Uterus (tissue), 2 donors: Measurements from ENCODE around the gene PGM3.

ENCODE experiments used
- POLR2A ChIP-seq, 2 donors: fragments of 450-650 bp; IDR thresholded peaks; one replicate each; pipeline ENCODE4 v1.6.1; 2016; ENCODE audit warnings: antibody characterized with exemption in 2 of 2, mild to moderate bottlenecking in 1 of 2, moderate library complexity in 1 of 2
- TF ChIP-seq, protein P1 (sequence below), 4 experiments: fragments of 200-600 bp in 2 of 4; fragments of 450-650 bp in 2 of 4; sonication (generic) in 2 of 4; IDR thresholded peaks; one replicate each; pipeline ENCODE4 v1.5.1; 2016 to 2019; ENCODE audit warnings: antibody characterized with exemption in 4 of 4, mild to moderate bottlenecking in 2 of 4, moderate library complexity in 1 of 4

DNA sequence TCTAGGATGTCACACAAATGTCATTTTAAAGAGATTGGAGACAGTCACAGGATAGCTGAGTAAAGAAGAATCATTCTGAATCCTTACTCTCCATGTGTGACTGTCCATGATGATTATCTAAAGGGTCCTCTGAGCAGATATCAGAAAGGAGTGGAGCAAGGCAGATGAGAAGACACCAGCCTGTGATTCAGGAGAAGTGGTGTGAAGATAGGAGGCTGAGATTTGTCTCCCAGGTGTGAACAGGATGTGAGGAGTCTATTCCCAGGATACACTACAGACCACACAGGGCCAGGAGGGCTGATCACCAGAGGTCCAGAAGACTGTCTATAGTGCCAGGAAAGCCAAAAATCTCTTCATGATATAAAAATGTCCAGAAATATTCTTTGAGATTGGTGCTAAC, 27.1 kb upstream of the PGM3 start:
- TF ChIP-seq, protein P1, sequence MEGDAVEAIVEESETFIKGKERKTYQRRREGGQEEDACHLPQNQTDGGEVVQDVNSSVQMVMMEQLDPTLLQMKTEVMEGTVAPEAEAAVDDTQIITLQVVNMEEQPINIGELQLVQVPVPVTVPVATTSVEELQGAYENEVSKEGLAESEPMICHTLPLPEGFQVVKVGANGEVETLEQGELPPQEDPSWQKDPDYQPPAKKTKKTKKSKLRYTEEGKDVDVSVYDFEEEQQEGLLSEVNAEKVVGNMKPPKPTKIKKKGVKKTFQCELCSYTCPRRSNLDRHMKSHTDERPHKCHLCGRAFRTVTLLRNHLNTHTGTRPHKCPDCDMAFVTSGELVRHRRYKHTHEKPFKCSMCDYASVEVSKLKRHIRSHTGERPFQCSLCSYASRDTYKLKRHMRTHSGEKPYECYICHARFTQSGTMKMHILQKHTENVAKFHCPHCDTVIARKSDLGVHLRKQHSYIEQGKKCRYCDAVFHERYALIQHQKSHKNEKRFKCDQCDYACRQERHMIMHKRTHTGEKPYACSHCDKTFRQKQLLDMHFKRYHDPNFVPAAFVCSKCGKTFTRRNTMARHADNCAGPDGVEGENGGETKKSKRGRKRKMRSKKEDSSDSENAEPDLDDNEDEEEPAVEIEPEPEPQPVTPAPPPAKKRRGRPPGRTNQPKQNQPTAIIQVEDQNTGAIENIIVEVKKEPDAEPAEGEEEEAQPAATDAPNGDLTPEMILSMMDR (IDR thresholded peaks at IDR 0.05) = no peak
- no peak for TF ChIP-seq POLR2A (IDR thresholded peaks at IDR 0.05)
